HL-60 (cell line): ENCODE data around the gene OR6F1.
"Not testable (repeated sequence)": the region's sequence is repeated elsewhere in the genome, so short reads cannot be mapped to it uniquely, and the experiment has no call there.

Source experiments
- DNase-seq, 2 experiments: peaks; one replicate each; pipeline ENCODE4 v3.0.0-alpha.2; 2010 to 2020; ENCODE audit warnings: low read depth in 1 of 2, low spot score in 1 of 2
- H3K27ac ChIP-seq: fragments of 250-450 bp; sonication (Bioruptor Pico); replicated peaks from 2 replicates; pipeline ENCODE4 v1.5.1; 2020; ENCODE audit warnings: mild to moderate bottlenecking, moderate library complexity
- H3K27me3 ChIP-seq: fragments of 250-450 bp; sonication (Bioruptor Pico); 2 replicates; pipeline ENCODE4 v1.5.1; 2021; ENCODE audit warnings: mild to moderate bottlenecking, moderate library complexity; ENCODE audit not compliant: insufficient read depth, poor library complexity, severe bottlenecking
- H3K4me3 ChIP-seq: replicated peaks from 2 replicates; pipeline ENCODE4 v1.5.1; 2011; ENCODE audit warnings: mild to moderate bottlenecking, control low read depth, low read length; ENCODE audit not compliant: insufficient read depth
- GABPA ChIP-seq: IDR thresholded peaks from 2 replicates; pipeline ENCODE4 v1.6.1; 2012; ENCODE audit warnings: low read depth
- POLR2AphosphoS5 ChIP-seq: IDR thresholded peaks from 2 replicates; pipeline ENCODE4 v1.6.1; 2012; ENCODE audit warnings: low read depth
- SPI1 ChIP-seq: IDR thresholded peaks from 2 replicates; pipeline ENCODE4 v1.6.1; 2012; ENCODE audit warnings: low read depth, mild to moderate bottlenecking, borderline replicate concordance
- long read RNA-seq: library from polyadenylated mRNA; unstranded; transcript quantifications from one replicate; pipeline ENCODE4 v2.0.0, GENCODE V29; 2020
- TF ChIP-seq, protein P1 (sequence below): IDR thresholded peaks from one replicate; pipeline ENCODE4 v1.5.1; 2011; ENCODE audit warnings: low read length, control low read depth, inconsistent platforms; ENCODE audit not compliant: insufficient read depth
- TF ChIP-seq, protein P2 (sequence below): IDR thresholded peaks from 2 replicates; pipeline ENCODE4 v1.6.1; 2012; ENCODE audit warnings: low read depth; ENCODE audit not compliant: insufficient replicate concordance

Gene OR6F1
- long read RNA-seq, result 0 reads

DNA sequence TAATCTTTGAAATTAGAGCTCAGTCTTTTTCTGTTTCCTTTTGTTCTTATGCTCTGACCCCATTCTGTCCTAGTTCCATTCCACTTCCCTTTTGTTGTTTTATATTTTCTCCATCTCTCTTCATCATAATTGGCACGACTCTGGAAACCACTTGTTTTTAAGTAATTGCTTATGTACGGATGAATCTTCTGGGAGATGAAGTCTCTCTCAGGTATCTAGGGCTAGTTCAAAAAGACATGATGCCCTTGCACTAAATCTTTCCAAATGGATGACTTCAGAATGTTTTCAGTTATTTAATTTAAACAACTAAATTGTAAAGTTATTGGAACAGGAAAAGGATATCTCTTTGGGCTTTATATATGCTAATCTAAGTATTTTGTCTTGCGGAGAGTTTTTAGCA, at the start of gene OR6F1:
OR6F1 (minus strand) TSS at position 101 of the 400 bp plus-strand sequence. CDS start 3,891 bp downstream, outside the sequence.
- DNase-seq, result no peak
- no peak for TF ChIP-seq POLR2AphosphoS5
- no peak for TF ChIP-seq SPI1
- TF ChIP-seq, protein P1, sequence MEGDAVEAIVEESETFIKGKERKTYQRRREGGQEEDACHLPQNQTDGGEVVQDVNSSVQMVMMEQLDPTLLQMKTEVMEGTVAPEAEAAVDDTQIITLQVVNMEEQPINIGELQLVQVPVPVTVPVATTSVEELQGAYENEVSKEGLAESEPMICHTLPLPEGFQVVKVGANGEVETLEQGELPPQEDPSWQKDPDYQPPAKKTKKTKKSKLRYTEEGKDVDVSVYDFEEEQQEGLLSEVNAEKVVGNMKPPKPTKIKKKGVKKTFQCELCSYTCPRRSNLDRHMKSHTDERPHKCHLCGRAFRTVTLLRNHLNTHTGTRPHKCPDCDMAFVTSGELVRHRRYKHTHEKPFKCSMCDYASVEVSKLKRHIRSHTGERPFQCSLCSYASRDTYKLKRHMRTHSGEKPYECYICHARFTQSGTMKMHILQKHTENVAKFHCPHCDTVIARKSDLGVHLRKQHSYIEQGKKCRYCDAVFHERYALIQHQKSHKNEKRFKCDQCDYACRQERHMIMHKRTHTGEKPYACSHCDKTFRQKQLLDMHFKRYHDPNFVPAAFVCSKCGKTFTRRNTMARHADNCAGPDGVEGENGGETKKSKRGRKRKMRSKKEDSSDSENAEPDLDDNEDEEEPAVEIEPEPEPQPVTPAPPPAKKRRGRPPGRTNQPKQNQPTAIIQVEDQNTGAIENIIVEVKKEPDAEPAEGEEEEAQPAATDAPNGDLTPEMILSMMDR, result no peak
- no peak for TF ChIP-seq GABPA
- TF ChIP-seq, protein P2, sequence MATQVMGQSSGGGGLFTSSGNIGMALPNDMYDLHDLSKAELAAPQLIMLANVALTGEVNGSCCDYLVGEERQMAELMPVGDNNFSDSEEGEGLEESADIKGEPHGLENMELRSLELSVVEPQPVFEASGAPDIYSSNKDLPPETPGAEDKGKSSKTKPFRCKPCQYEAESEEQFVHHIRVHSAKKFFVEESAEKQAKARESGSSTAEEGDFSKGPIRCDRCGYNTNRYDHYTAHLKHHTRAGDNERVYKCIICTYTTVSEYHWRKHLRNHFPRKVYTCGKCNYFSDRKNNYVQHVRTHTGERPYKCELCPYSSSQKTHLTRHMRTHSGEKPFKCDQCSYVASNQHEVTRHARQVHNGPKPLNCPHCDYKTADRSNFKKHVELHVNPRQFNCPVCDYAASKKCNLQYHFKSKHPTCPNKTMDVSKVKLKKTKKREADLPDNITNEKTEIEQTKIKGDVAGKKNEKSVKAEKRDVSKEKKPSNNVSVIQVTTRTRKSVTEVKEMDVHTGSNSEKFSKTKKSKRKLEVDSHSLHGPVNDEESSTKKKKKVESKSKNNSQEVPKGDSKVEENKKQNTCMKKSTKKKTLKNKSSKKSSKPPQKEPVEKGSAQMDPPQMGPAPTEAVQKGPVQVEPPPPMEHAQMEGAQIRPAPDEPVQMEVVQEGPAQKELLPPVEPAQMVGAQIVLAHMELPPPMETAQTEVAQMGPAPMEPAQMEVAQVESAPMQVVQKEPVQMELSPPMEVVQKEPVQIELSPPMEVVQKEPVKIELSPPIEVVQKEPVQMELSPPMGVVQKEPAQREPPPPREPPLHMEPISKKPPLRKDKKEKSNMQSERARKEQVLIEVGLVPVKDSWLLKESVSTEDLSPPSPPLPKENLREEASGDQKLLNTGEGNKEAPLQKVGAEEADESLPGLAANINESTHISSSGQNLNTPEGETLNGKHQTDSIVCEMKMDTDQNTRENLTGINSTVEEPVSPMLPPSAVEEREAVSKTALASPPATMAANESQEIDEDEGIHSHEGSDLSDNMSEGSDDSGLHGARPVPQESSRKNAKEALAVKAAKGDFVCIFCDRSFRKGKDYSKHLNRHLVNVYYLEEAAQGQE, result no peak
- Histone ChIP-seq H3K27me3 (no peaks in the 10 kb centered on the region), H3K27ac (no peak within 1 kb of the TSS), H3K4me3 (no peak within 1 kb of the TSS)

DNA sequence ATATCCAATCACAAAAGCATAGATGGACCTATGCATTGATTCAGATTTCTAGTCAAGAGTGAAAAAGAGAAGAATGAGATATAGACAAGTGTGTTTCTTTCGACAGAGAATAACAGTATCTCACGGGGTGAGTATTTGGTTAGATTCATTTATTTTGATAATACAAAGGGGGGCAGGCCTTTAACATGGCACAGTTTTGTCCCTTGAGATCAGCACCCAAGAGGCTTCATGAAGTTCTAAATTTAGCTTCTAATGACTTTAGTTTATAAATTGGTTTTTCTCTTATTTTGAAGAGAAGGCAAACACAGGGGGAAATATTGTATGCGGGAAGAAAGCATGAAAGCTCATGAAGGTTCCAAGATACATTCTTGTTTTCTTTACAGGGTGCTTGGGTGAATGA, 44.0 kb upstream of the OR6F1 start, which contains the start of gene OR1C1:
OR1C1 (minus strand) TSS at position 101 of the 400 bp plus-strand sequence. CDS start 2,150 bp downstream, outside the sequence.
- TF ChIP-seq, protein P1, result no peak
- TF ChIP-seq POLR2AphosphoS5, result no peak
- TF ChIP-seq GABPA, result no peak
- no peak for TF ChIP-seq SPI1
- TF ChIP-seq, protein P2, result no peak
- no peak for DNase-seq
- Histone ChIP-seq H3K27ac (no peak within 1 kb of the TSS), H3K4me3 (no peak within 1 kb of the TSS), H3K27me3 (no peaks in the 10 kb centered on the region)

DNA sequence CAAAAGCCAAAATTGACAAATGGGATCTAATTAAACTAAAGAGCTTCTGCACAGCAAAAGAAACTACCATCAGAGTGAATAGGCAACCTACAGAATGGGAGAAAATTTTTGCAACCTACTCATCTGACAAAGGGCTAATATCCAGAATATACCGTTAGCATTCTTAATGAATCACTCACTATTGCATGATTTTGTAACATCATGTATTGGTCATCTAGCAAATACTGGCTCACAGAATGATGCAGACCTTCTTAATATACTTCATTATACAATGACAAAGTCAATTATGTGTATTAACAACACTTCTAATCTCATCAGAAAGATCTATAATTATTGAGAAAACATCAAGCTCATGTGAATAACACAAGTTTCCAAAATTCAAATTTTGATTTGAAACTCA, 37.9 kb upstream of the OR6F1 start:
- H3K27me3 ChIP-seq, H3K4me3 ChIP-seq, DNase-seq, H3K27ac ChIP-seq: not testable (repeated sequence)

DNA sequence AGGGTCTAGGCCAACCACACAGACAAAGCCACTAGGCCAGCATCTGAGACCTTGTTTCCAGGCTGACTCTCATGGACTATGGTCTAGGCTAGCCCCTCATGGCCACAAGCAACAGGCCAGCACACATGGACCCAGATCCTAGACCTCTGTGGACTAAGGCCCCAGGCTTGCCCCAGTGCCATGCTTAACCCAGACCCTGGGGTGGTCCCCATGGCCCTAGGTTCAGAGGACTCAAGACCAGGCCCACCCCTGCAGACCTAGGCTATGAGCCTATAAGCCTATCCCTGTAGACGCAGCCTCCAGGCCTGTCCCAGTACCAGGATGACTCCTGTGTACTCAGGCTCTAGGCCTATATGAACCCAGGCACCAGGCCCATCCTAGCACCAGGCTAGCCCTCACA, 33.4 kb upstream of the OR6F1 start:
- no peak for DNase-seq
- no peaks in the 10 kb centered on the region for H3K27me3 ChIP-seq

More for the DNA sequence above, 33.4 kb upstream of the OR6F1 start:
- Histone ChIP-seq H3K4me3 (no peak overlapping the region), H3K27ac (no peak overlapping the region)
- TF ChIP-seq, protein P1, result no peak
- TF ChIP-seq POLR2AphosphoS5 (no peak), SPI1 (no peak), GABPA (no peak)
- TF ChIP-seq, protein P2, result no peak
